Gastroesophageal sphincter (tissue), 3 donors: Measurements from ENCODE around the gene NAALADL1.

Experiments
- POLR2AphosphoS5 ChIP-seq: sonication (generic); formaldehyde crosslinking; IDR thresholded peaks from one replicate; pipeline ENCODE4 v1.6.1; 2017; ENCODE audit warnings: antibody characterized with exemption
- TF ChIP-seq, protein P1 (sequence below), 4 experiments: fragments of 200-600 bp in 2 of 4; fragments of 450-650 bp in 2 of 4; sonication (generic) in 1 of 4; IDR thresholded peaks; one replicate each; pipeline ENCODE4 v1.5.1; 2017 to 2019; ENCODE audit warnings: antibody characterized with exemption in 4 of 4, mild to moderate bottlenecking in 2 of 4, moderate library complexity in 2 of 4

- no peak for TF ChIP-seq POLR2AphosphoS5
- TF ChIP-seq, protein P1, sequence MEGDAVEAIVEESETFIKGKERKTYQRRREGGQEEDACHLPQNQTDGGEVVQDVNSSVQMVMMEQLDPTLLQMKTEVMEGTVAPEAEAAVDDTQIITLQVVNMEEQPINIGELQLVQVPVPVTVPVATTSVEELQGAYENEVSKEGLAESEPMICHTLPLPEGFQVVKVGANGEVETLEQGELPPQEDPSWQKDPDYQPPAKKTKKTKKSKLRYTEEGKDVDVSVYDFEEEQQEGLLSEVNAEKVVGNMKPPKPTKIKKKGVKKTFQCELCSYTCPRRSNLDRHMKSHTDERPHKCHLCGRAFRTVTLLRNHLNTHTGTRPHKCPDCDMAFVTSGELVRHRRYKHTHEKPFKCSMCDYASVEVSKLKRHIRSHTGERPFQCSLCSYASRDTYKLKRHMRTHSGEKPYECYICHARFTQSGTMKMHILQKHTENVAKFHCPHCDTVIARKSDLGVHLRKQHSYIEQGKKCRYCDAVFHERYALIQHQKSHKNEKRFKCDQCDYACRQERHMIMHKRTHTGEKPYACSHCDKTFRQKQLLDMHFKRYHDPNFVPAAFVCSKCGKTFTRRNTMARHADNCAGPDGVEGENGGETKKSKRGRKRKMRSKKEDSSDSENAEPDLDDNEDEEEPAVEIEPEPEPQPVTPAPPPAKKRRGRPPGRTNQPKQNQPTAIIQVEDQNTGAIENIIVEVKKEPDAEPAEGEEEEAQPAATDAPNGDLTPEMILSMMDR (IDR thresholded peaks at IDR 0.05) = no peak
Observed at GRCh38 chr11:65059523-65059922, 1.2 kb upstream of the NAALADL1 start.
